ENCODE measurements around the gene FRZB. TPM values are rescaled to one million over a fixed set of nuclear protein-coding genes. Genes with fewer than 3 reads are reported as not detected.

FRZB gene
- total RNA-seq, 1 experiment from 2014 or later, result 1.9 TPM

- TF ChIP-seq USF1 (CRISPR knock-in tag; IDR thresholded peaks at IDR 0.05) (no peak), ZNF396 (CRISPR knock-in tag; IDR thresholded peaks at IDR 0.05; ENCODE audit: borderline replicate concordance) (no peak)
Observed at GRCh38 chr2:182897137-182897536, 30.7 kb upstream of the FRZB start (continued).

GRCh38 chr2:182895798-182896197 is 29.4 kb upstream of the FRZB start:
- Mint-ChIP-seq H3K36me3 (no peaks in the 10 kb centered on the region), H3K27ac (no peak overlapping the region), H3K9me3 (peaks cover 8% of the 10 kb centered on the region; the same call in 1 of the 2 replicates), H3K4me1 (no peaks in the 10 kb centered on the region), H3K27me3 (ENCODE audit: low read depth) (no peaks in the 10 kb centered on the region), H3K4me3 (no peak overlapping the region)
- TF ChIP-seq ESRRA (CRISPR knock-in tag; IDR thresholded peaks at IDR 0.05; ENCODE audit: borderline replicate concordance) (no peak), ZNF232 (CRISPR knock-in tag; IDR thresholded peaks at IDR 0.05) (no peak), IRF2 (CRISPR knock-in tag; IDR thresholded peaks at IDR 0.05; ENCODE audit: borderline replicate concordance, low read depth) (no peak), SMAD3 (CRISPR knock-in tag; IDR thresholded peaks at IDR 0.05; ENCODE audit: borderline replicate concordance) (no peak), NFE2L1 (CRISPR knock-in tag; IDR thresholded peaks at IDR 0.05) (no peak), NR1H2 (CRISPR knock-in tag; IDR thresholded peaks at IDR 0.05) (no peak), MLX (CRISPR knock-in tag; IDR thresholded peaks at IDR 0.05) (no peak), E2F1 (CRISPR knock-in tag; IDR thresholded peaks at IDR 0.05) (no peak), TEAD1 (CRISPR knock-in tag; IDR thresholded peaks at IDR 0.05) (no peak), SMAD4 (CRISPR knock-in tag; IDR thresholded peaks at IDR 0.05) (no peak), ZNF416 (CRISPR knock-in tag; IDR thresholded peaks at IDR 0.05) (no peak), FOXP1 (CRISPR knock-in tag; IDR thresholded peaks at IDR 0.05; ENCODE audit: borderline replicate concordance) (no peak), ZNF263 (CRISPR knock-in tag; IDR thresholded peaks at IDR 0.05; ENCODE audit: low read depth) (no peak), ZBTB21 (CRISPR knock-in tag; IDR thresholded peaks at IDR 0.05; ENCODE audit: borderline replicate concordance) (no peak), HMGXB4 (CRISPR knock-in tag; IDR thresholded peaks at IDR 0.05) (no peak), ZNF138 (CRISPR knock-in tag; conservative IDR thresholded peaks at IDR 0.05) (no peak)
- ChIA-PET CTCF (no interaction called here), POLR2A (no interaction called here)
- no peak for DNase-seq (ENCODE audit: low spot score)
- no peak for ATAC-seq

GRCh38 chr2:182895169-182895568 is 28.7 kb upstream of the FRZB start:
- Mint-ChIP-seq H3K4me3 (no peak overlapping the region), H3K36me3 (no peaks in the 10 kb centered on the region), H3K27ac (no peak overlapping the region), H3K27me3 (ENCODE audit: low read depth) (no peaks in the 10 kb centered on the region), H3K9me3 (peaks cover 8% of the 10 kb centered on the region; the same call in 1 of the 2 replicates), H3K4me1 (no peaks in the 10 kb centered on the region)
- DNase-seq (ENCODE audit: low spot score) (no peak), ATAC-seq (no peak)
- ChIA-PET CTCF (no interaction called here), POLR2A (no interaction called here)
- TF ChIP-seq ZNF532 (CRISPR knock-in tag; IDR thresholded peaks at IDR 0.05; ENCODE audit: borderline replicate concordance) (no peak), ZNF396 (CRISPR knock-in tag; IDR thresholded peaks at IDR 0.05; ENCODE audit: borderline replicate concordance) (no peak), OVOL2 (CRISPR knock-in tag; IDR thresholded peaks at IDR 0.05; ENCODE audit: borderline replicate concordance) (no peak), ETV6 (CRISPR knock-in tag; IDR thresholded peaks at IDR 0.05) (no peak), JUN (CRISPR knock-in tag; IDR thresholded peaks at IDR 0.05) (no peak), PREB (CRISPR knock-in tag; IDR thresholded peaks at IDR 0.05; ENCODE audit: borderline replicate concordance) (no peak), ZNF232 (CRISPR knock-in tag; IDR thresholded peaks at IDR 0.05) (no peak), FOXK1 (CRISPR knock-in tag; IDR thresholded peaks at IDR 0.05) (no peak), TCF7 (CRISPR knock-in tag; IDR thresholded peaks at IDR 0.05; ENCODE audit: low read depth) (no peak)
